Measurements from ENCODE around the gene PTPRJ.

PTPRJ gene

DNA sequence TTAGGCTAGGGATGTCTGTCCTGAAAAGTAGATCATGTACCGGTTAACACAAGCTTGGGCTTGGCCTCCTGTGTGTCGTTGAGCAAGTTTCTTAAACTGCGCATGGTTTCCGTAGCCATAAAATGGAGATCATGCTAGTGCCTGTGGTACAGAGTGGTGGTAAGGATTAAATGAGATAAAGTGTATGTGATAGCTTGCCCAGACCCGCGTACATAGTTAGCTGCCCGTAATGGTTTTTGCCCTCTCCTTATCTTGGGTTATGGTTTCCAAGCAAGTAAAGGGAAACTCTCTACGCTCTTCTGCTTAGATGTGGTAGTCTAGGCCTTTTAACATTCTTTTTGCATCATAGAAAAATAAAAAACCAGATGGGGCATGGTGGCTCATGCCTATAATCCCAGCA lies 11.0 kb upstream of the PTPRJ start:
- DNase-seq: peak in 1 of 2 experiments; percentile 24

DNA sequence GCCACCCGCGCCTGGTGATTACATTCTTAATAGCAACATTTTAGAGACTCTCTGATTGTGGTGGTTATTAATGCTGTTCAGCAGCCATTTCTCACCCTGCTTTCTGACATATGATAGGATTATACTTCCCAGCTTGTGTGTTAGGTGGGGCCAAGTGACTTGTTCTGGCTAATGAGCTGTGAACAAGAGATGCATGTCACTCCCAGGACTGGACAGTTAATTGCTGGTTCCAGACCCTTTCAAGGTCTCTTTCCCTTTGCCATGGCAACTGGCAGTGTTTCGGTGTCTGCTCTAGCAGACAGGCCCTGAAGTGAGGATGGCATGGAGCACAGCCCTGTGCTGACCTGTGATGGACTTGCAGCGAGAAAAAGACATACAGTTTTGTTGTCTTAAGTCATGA lies 8.9 kb upstream of the PTPRJ start:
- peak; percentile 65 to 82 for DNase-seq

DNA sequence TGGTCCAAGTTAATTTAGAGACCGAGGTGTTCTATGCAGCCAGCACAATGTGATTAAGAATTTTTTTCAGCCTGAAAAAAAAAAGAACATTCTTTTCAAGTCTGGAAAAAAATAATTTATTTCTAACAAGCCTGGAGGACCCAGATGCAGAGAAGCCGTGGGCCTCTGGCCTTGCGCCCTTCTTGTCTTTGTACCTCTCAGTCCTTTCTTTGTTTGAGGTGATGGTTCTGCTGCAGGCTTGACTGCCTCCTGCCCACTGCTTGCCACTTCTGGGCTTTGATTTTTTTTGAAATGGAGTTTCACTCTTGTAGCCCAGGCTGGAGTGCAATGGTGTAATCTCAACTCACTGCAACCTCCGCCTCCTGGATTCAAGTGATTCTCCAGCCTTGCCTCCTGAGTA lies 7.2 kb upstream of the PTPRJ start:
- DNase-seq: no peak

- no peak for DNase-seq
Measured at GRCh38 chr11:47976931-47977330, 3.4 kb upstream of the PTPRJ start.

- DNase-seq: no peak
Measured at GRCh38 chr11:47977623-47978022, 2.7 kb upstream of the PTPRJ start.

DNA sequence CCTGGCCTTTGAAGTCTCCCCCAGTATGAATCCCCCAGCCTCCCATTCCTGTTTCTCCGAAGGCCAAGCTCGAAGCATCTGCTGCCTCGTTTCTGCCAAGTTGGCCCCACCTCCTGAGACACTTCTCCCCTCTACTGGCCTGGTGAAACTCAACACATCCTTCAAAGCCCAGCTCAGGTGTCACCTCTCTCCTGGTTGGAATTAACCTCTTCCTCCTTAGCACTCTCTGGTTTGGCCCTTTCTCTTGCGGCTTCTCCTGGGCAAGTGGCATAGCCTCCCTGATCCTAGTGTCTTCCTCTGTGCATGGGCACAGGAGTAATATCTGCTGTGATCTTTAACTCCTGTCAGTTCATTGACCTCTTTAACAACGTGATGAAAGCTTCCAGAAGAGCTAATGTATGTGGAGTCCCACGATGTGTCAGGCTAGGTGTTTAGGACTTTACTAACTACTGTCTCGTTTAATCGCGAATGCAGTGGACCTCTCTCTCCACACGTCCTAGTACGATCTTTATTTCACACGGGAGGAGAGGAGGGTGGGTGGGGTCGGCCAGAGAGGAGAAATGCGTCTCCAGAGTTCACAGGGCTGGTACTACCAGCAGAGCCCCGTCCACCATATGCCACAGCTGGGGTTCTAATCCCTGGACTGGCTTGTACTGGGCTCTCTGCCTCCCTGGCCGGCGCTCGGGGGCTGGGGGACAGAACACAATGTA lies 826 bp upstream of the PTPRJ start:
- peak in 1 of 2 experiments; percentile 71 for DNase-seq

DNA sequence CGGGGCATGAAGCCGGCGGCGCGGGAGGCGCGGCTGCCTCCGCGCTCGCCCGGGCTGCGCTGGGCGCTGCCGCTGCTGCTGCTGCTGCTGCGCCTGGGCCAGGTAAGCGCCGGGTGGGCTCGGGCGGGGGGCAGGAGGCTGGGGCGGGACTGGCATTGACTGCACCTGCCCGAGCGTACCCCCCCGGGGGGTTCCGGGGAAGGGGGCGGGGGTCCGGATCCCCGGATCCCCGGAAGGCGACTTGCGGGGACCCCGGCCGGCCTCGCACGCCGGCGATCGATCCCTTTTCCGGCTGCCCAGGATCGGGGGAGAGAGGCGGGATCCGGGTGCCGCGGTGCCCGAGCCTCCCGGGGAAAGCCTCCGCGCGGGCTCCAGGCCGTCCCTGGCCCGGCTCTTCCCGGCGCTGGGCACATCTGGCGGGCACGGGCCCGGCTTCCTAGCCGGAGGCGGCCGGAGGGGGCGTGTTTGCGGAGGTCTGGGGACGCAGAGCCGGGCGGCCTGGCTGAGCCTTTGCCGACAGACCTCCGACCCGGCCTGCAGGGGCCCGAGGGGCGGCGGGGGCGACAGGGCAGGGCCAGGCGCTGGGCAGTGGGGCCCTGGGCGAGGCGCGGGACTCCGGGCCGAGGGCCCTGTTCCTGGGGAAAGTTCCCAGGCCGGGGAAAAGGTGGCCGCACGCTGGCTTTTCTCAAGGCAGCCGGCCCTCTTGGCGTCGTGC lies 705 bp downstream of the PTPRJ start:
- peak in 1 of 2 experiments; percentile 32 for DNase-seq

GRCh38 chr11:47981667-47982404 lies 1.5 kb downstream of the PTPRJ start:
- no peak for DNase-seq

GRCh38 chr11:47982616-47983015 lies 2.3 kb downstream of the PTPRJ start:
- no peak for DNase-seq

- DNase-seq: no peak
Measured at GRCh38 chr11:47983464-47984397, 3.4 kb downstream of the PTPRJ start.

GRCh38 chr11:47986219-47986618 lies 5.9 kb downstream of the PTPRJ start:
- DNase-seq: no peak

DNA sequence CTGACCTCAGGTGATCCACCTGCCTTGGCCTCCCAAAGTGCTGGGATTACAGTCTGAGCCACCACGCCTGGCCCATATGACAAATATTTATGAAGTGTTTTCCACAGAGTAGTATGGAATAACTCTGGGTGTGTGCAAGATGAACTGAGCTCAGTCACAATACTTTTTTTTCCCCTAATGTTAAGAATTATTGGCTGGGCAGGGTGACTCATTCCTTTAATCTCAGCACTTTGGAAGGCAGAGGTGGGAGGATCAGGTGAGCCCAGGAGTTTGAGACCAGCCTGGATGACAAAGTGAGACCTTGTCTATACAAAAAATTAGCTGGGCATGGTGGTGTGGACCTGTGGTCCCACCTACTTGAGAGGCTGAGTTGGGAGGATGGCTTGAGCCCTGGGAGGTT lies 6.4 kb downstream of the PTPRJ start:
- DNase-seq: no peak

- no peak for DNase-seq
Measured at GRCh38 chr11:47987310-47987709, 7.0 kb downstream of the PTPRJ start.

GRCh38 chr11:47987781-47988180 lies 7.4 kb downstream of the PTPRJ start:
- DNase-seq: no peak

GRCh38 chr11:47989779-47990178 lies 9.4 kb downstream of the PTPRJ start:
- no peak for DNase-seq

DNA sequence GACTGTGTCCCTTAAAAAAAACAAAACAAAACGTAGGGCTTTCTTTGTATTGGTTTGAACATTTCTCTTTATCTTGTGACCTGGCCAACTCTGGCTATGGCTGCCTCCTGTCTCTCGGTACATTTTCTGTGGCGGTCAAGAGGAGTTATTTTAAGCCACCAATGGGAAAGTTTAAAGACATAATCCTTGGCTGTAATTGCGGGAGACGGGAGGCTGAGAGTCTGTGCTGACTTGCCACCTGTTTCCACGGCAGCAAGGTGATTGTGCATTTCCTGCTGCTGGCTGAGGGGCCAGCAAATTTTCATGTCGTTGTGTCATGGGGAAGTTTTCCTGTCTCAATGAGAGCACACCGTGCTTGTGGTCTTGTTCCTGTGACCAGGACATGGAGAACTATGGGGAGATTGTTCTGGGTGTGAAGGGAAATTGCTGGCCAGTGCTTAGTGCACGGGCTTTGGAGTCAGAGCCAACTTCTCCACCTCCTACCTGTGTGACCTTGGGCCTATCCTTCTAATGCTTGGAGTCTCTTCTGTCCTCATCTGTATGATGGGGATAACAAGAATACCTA lies 11.0 kb downstream of the PTPRJ start:
- peak; percentile 29 to 65 for DNase-seq

DNA sequence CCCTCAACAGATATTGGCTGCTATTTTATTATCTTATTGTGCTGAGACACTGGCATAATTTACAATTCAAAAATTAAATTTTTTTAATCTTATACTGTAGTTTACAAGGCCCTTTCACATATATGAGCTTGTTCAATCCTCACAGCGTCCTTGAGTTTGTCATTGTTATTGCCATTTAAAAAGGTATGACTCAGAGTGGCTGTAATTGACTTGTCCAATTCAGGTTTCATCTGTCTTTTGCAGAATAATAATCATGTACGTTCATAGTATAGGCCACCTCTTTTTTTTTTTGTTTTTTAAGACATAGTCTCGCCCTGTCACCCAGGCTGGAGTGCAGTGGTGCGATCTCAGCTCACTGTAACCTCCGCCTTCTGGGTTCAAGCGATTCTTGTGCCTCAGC lies 11.5 kb downstream of the PTPRJ start:
- DNase-seq: no peak

DNA sequence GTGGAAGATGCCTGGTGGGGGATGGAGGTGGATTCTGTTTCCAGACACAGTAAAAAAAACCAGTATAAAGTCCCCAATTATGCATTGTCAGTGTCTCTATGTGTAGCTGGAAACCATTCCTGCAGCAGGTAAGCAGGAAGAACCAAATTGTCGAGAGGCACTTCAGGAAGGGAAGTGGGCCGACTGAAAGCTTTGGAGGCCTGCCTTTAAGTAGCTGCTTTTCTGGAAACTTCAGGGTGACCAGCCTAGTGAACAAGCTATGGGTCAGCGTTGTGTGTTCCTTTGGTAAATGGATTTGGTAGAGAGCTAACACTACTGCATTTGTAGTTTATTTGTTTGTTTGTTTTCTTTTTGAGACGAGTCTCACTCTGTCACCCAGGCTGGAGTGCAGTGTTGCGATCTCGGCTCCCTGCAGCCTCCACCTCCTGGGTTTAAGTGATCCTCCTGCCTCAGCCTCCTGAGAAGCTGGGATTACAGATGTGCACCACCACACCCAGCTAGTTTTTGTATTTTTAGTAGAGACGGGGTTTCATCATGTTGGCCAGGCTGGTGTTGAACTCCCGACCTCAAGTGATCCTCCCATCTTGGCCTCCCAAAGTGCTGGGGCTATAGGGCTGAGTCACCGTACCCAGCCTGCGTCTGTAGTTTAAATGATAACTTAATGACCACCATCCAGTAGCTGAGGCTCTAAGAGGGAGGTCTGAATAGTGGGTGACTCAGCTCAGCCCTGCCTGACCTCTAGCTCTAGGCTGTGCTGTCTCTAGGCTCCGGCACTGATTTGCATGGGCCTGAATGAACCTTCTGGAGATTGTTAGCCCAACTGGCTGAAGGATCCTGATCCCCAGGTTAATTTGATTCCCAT lies 12.8 kb downstream of the PTPRJ start:
- no peak for DNase-seq

DNA sequence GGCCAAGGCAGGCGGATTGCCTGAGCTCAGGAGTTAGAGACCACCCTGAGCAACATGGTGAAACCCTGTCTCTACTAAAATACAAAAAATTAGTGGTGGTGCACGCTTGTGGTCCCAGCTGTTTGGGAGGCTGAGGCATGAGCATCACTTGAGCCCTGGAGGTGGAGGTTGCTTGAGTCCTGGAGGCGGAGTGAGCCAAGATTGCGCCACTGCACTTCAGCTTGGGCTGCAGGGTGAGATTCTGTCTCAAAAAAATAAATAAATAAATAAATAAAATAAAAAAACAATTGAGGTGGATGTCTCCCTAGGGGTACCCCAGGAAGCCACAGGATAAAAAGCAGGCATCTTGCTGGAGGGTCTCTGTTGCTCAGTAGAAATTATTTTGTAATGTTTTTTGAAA lies 14.1 kb downstream of the PTPRJ start:
- no peak for DNase-seq

GRCh38 chr11:47995360-47995769 lies 15.0 kb downstream of the PTPRJ start:
- no peak for DNase-seq
